Neural crest cell (in vitro differentiated cells): Measurements from ENCODE around the gene ARID5A. TPM values are rescaled to one million over a fixed set of nuclear protein-coding genes. Genes with fewer than 3 reads are reported as not detected.
A peak's percentile ranks its signal among the peaks of the same experiment; 100 is the strongest.

Experiments
- DNase-seq: peaks from one replicate; pipeline ENCODE4 v3.0.0; 2021; ENCODE audit warnings: low read depth, mixed read lengths, low spot score
- H3K27ac Mint-ChIP-seq: one replicate; pipeline ENCODE4 v1.8.0; 2021; ENCODE audit warnings: mild to moderate bottlenecking, mixed read lengths; ENCODE audit not compliant: unreplicated experiment
- H3K27me3 Mint-ChIP-seq: 2 replicates; pipeline ENCODE4 v1.8.0; 2021; ENCODE audit warnings: low read depth, mild to moderate bottlenecking, mixed read lengths
- H3K36me3 Mint-ChIP-seq: 2 replicates; pipeline ENCODE4 v1.8.0; 2021; ENCODE audit warnings: low read depth, mild to moderate bottlenecking, mixed read lengths
- H3K4me1 Mint-ChIP-seq: 2 replicates; pipeline ENCODE4 v1.8.0; 2021; ENCODE audit warnings: mixed read lengths
- H3K4me3 Mint-ChIP-seq: one replicate; pipeline ENCODE4 v1.8.0; 2021; ENCODE audit warnings: mild to moderate bottlenecking, mixed read lengths
- H3K9me3 Mint-ChIP-seq: 2 replicates; pipeline ENCODE4 v1.8.0; 2021; ENCODE audit warnings: mixed read lengths
- total RNA-seq: library from RNA; stranded (reverse); gene quantifications from 2 replicates; pipeline ENCODE4 v1.2.1, GENCODE V29; 2021
- TF ChIP-seq, protein P1 (sequence below): fragments of 200-600 bp; sonication (generic); conservative IDR thresholded peaks from 2 replicates; pipeline ENCODE4 v1.5.0; 2021; ENCODE audit warnings: antibody characterized with exemption, mild to moderate bottlenecking

The ARID5A gene
- total RNA-seq, 1 donor from 2014 or later, result 12.0 TPM

DNA sequence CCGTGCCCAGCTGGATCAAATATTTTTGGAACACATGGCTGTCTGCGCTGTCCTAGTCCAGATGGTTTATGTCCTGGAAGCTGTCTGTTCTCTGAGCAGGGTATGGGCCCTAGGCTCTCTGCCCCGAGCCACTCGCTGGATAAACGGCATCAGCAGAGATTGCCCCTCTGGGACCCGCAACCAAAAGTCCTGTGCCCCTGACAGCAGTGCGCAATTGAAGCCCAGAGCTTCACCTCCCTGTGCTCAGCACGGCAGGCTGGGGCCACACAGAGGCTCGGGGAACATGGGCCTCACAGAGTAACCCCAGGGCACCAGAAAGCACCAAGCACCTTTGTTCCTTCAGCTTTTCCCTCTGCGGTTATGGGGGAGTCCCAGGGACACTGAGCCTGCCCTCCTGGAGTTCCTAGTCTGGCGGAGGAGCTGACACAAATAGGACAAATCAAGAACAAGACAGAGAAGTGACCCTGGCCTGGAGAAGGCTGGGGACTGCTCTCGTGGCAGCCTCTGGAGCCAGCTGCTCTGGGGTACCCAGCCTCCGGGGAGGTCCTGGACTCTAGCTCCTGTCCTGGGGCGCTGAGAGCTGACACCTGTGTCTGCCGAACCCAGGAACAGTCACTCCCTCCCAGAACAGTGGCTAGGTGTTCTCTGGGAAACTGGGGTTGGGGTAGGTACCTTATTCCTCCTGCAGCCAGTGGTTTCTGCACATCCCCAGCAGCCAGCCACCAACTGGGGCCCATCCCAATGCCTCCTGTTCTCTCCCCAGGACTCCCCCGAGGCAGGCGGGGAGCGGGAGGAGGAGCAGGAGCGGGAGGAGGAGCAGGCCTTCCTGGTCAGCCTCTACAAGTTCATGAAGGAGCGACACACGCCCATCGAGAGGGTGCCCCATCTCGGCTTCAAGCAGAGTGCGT is 12.3 kb downstream of the ARID5A start:
- H3K9me3 Mint-ChIP-seq, result peaks cover 5% of the 10 kb centered on the region
- no peaks in the 10 kb centered on the region for H3K27me3 Mint-ChIP-seq
- no peak overlapping the region for H3K4me3 Mint-ChIP-seq
- H3K4me1 Mint-ChIP-seq, result peaks cover 7% of the 10 kb centered on the region
- no peak overlapping the region for H3K27ac Mint-ChIP-seq
- no peak for DNase-seq
- TF ChIP-seq, protein P1, sequence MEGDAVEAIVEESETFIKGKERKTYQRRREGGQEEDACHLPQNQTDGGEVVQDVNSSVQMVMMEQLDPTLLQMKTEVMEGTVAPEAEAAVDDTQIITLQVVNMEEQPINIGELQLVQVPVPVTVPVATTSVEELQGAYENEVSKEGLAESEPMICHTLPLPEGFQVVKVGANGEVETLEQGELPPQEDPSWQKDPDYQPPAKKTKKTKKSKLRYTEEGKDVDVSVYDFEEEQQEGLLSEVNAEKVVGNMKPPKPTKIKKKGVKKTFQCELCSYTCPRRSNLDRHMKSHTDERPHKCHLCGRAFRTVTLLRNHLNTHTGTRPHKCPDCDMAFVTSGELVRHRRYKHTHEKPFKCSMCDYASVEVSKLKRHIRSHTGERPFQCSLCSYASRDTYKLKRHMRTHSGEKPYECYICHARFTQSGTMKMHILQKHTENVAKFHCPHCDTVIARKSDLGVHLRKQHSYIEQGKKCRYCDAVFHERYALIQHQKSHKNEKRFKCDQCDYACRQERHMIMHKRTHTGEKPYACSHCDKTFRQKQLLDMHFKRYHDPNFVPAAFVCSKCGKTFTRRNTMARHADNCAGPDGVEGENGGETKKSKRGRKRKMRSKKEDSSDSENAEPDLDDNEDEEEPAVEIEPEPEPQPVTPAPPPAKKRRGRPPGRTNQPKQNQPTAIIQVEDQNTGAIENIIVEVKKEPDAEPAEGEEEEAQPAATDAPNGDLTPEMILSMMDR, result no peak
- peaks cover 18% of the 10 kb centered on the region for H3K36me3 Mint-ChIP-seq

DNA sequence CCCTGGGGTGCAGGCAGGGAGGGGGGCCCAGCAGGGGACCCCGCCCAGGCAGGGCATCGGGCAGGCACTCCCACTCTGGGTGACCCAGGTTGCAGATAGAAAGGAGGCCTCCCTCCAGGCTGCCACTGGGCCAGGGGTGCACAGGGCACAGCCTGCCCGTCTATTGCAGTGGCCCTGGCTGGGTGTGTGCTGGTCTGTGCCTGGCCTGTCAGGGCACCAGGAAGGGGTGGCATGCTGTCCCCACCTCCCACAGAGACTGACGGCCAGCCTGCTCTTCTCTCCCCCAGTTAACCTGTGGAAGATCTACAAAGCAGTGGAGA is 12.9 kb downstream of the ARID5A start:
- H3K27me3 Mint-ChIP-seq, result no peaks in the 10 kb centered on the region
- peaks cover 4% of the 10 kb centered on the region for H3K9me3 Mint-ChIP-seq
- no peak overlapping the region for H3K4me3 Mint-ChIP-seq
- TF ChIP-seq, protein P1, result no peak
- peaks cover 16% of the 10 kb centered on the region for H3K36me3 Mint-ChIP-seq
- peaks cover 7% of the 10 kb centered on the region for H3K4me1 Mint-ChIP-seq
- DNase-seq, result no peak
- H3K27ac Mint-ChIP-seq, result no peak overlapping the region

DNA sequence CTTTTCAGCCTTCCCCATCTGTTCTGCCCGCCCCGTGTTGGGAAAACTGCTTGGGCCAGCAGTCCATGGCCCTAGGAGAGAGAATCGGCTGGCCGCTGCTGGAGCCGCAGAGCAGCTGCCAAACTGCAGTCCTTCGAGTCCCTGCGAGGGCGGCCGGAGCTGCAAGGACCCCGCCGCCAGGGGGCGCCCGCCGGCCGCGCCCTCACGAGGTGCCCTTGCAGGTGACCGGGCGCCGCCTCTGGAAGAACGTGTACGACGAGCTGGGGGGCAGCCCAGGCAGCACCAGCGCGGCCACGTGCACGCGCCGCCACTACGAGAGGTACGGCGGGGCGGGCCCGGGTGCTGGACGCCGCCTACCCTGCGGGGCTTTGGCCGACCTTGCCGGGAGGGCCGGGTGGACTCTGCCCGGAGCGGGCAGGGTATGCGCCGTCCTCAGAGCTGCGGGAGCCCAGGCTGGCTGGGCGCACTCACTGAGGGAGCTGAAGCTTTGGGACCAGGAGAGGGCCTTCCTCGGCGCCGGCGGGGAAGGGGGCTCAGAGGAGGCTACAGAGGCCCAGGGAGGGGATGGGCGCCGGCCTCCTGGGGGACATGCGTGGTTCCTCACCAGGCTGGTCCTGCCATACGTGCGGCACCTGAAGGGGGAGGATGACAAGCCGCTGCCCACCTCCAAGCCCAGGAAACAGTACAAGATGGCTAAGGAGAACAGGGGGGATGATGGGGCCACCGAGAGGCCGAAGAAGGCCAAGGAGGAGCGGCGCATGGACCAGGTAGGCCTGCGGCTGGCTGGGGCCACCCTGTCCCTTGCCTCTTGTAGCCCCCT is 13.6 kb downstream of the ARID5A start:
- no peaks in the 10 kb centered on the region for H3K9me3 Mint-ChIP-seq
- TF ChIP-seq, protein P1, result peak; percentile 55
- no peak overlapping the region for H3K27ac Mint-ChIP-seq
- H3K27me3 Mint-ChIP-seq, result no peaks in the 10 kb centered on the region
- H3K4me1 Mint-ChIP-seq, result peaks cover 7% of the 10 kb centered on the region
- no peak for DNase-seq
- H3K36me3 Mint-ChIP-seq, result peaks cover 11% of the 10 kb centered on the region
- H3K4me3 Mint-ChIP-seq, result no peak overlapping the region

DNA sequence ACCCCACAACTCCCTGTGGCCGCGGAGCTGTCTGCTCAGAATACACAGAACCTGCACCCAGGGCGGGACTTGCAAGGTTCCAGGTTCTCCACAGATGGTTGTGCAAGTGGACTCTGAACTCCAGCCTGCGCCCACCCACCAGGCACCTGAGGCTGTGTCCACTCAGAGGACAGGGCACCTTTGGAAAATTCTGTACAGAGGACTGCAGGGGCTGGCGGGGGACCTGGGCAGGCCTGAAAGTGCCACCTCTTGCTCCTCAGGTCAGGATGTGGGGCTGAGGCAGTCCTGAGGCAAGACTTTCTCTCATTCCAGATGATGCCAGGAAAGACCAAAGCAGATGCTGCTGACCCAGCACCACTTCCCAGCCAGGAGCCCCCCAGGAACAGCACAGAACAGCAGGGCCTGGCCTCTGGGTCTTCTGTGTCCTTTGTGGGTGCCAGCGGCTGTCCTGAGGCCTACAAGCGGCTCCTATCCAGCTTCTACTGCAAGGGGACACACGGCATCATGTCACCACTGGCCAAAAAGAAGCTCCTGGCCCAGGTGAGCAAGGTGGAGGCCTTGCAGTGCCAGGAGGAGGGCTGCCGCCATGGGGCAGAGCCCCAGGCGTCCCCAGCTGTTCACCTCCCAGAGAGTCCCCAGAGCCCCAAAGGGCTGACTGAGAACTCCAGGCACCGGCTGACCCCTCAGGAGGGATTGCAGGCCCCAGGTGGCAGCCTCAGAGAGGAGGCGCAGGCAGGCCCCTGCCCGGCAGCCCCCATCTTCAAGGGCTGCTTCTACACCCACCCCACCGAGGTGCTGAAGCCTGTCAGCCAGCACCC is 14.4 kb downstream of the ARID5A start:
- Mint-ChIP-seq H3K27ac (no peak overlapping the region), H3K27me3 (no peaks in the 10 kb centered on the region), H3K4me1 (peaks cover 7% of the 10 kb centered on the region), H3K4me3 (no peak overlapping the region), H3K9me3 (no peaks in the 10 kb centered on the region), H3K36me3 (peaks cover 7% of the 10 kb centered on the region)
- DNase-seq, result no peak
- TF ChIP-seq, protein P1, result no peak

DNA sequence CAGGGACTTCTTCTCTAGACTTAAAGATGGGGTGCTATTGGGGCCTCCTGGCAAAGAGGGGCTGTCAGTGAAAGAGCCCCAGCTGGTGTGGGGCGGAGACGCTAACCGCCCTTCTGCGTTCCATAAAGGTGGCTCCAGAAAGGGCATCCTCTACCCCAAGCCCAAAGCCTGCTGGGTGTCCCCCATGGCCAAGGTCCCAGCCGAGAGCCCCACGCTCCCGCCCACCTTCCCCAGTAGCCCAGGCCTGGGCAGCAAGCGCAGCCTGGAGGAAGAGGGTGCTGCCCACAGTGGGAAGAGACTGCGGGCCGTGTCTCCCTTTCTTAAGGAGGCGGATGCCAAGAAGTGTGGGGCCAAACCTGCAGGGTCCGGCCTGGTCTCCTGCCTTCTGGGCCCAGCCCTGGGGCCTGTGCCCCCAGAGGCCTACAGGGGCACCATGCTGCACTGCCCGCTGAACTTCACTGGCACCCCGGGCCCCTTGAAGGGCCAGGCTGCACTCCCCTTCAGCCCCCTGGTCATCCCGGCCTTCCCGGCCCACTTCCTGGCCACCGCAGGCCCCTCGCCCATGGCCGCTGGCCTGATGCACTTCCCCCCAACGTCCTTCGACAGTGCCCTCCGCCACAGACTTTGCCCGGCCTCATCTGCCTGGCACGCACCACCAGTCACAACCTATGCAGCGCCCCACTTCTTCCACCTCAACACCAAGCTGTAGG is 15.2 kb downstream of the ARID5A start:
- H3K27me3 Mint-ChIP-seq, result no peaks in the 10 kb centered on the region
- DNase-seq, result no peak
- H3K9me3 Mint-ChIP-seq, result no peaks in the 10 kb centered on the region
- H3K36me3 Mint-ChIP-seq, result peaks cover 5% of the 10 kb centered on the region
- peaks cover 7% of the 10 kb centered on the region for H3K4me1 Mint-ChIP-seq
- H3K4me3 Mint-ChIP-seq, result no peak overlapping the region
- no peak overlapping the region for H3K27ac Mint-ChIP-seq
- TF ChIP-seq, protein P1, result no peak
